Left ventricle myocardium inferior (tissue), 1 donor: ENCODE measurements around the gene GINS1. TPM values are rescaled to one million over a fixed set of nuclear protein-coding genes. Genes with fewer than 3 reads are reported as not detected.

Source experiments
- DNase-seq: peaks from one replicate; pipeline ENCODE4 v3.0.0-alpha.2; 2020
- H3K27ac ChIP-seq: fragments of 200-600 bp; replicated peaks from 2 replicates; pipeline ENCODE4 v1.8.0; 2021
- H3K27me3 ChIP-seq: fragments of 200-600 bp; 2 replicates; pipeline ENCODE4 v1.8.0; 2021; ENCODE audit warnings: low read depth
- H3K36me3 ChIP-seq: fragments of 200-600 bp; 2 replicates; pipeline ENCODE4 v1.8.0; 2021
- H3K4me1 ChIP-seq: fragments of 200-600 bp; 2 replicates; pipeline ENCODE4 v1.8.0; 2021
- H3K4me3 ChIP-seq: fragments of 200-600 bp; 2 replicates; pipeline ENCODE4 v1.8.0; 2021; ENCODE audit warnings: mild to moderate bottlenecking, moderate library complexity
- H3K9me3 ChIP-seq: fragments of 200-600 bp; replicated peaks from 2 replicates; pipeline ENCODE4 v1.8.0; 2021
- intact Hi-C: fragments of 100-400 bp; cut with micrococcal nuclease; formaldehyde crosslinking; loops from one replicate; pipeline ENCODE4 v1.11.0; 2022
- total RNA-seq: library from RNA; stranded (reverse); fragmentation: NEBNext Ultra II Directional; extraction: Animal tissue kit (Norgen Biotek cat#: 25700); gene quantifications from one replicate; pipeline ENCODE4 v1.2.1, GENCODE V29; 2021
- TF ChIP-seq, protein P1 (sequence below): fragments of 200-600 bp; IDR thresholded peaks from 2 replicates; pipeline ENCODE4 v1.8.0; 2021; ENCODE audit warnings: antibody characterized with exemption, mild to moderate bottlenecking, borderline replicate concordance
- donor health status: DM: no; HTN: yes; CAD: no; lungs with severe emphysema.

The GINS1 gene
- total RNA-seq, 1 donor from 2014 or later: 0.41 TPM

DNA sequence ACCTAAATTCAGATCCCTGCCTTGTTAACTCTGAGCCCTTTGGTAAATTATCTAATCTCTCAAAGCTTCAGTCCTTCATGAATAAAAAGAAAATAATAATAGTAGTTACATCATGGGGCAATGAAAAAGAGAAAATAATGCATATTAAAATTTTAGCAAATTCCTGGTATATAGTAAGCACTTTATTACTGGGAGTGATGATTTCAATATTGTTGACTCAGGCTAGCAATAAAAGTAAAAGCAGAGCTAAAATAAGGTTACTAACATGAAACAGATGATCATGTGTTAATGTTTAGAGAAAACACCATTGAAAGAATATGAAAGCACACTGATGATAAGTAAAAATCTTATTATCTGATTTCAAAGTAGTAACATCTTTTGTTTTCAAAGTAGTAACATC, 13.6 kb downstream of the GINS1 start:
- no peaks in the 10 kb centered on the region for H3K4me1 ChIP-seq
- H3K9me3 ChIP-seq: no peaks in the 10 kb centered on the region
- no peaks in the 10 kb centered on the region for H3K27me3 ChIP-seq
- DNase-seq: no peak
- H3K4me3 ChIP-seq: no peak overlapping the region
- TF ChIP-seq, protein P1, sequence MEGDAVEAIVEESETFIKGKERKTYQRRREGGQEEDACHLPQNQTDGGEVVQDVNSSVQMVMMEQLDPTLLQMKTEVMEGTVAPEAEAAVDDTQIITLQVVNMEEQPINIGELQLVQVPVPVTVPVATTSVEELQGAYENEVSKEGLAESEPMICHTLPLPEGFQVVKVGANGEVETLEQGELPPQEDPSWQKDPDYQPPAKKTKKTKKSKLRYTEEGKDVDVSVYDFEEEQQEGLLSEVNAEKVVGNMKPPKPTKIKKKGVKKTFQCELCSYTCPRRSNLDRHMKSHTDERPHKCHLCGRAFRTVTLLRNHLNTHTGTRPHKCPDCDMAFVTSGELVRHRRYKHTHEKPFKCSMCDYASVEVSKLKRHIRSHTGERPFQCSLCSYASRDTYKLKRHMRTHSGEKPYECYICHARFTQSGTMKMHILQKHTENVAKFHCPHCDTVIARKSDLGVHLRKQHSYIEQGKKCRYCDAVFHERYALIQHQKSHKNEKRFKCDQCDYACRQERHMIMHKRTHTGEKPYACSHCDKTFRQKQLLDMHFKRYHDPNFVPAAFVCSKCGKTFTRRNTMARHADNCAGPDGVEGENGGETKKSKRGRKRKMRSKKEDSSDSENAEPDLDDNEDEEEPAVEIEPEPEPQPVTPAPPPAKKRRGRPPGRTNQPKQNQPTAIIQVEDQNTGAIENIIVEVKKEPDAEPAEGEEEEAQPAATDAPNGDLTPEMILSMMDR: no peak
- intact Hi-C loops: no loop called here
- no peak overlapping the region for H3K27ac ChIP-seq
- H3K36me3 ChIP-seq: no peaks in the 10 kb centered on the region

GRCh38 chr20:25422032-25422431, 14.6 kb downstream of the GINS1 start:
- intact Hi-C loops: no loop called here
- no peak overlapping the region for H3K27ac ChIP-seq
- no peaks in the 10 kb centered on the region for H3K27me3 ChIP-seq
- DNase-seq: no peak
- TF ChIP-seq, protein P1: no peak
- no peaks in the 10 kb centered on the region for H3K9me3 ChIP-seq
- H3K4me1 ChIP-seq: no peaks in the 10 kb centered on the region
- no peaks in the 10 kb centered on the region for H3K36me3 ChIP-seq
- H3K4me3 ChIP-seq: no peak overlapping the region

GRCh38 chr20:25424536-25424935, 17.1 kb downstream of the GINS1 start:
- H3K9me3 ChIP-seq: no peaks in the 10 kb centered on the region
- intact Hi-C loops: no loop called here
- DNase-seq: no peak

GRCh38 chr20:25437153-25437581, 29.7 kb downstream of the GINS1 start:
- DNase-seq: no peak
- no peaks in the 10 kb centered on the region for H3K9me3 ChIP-seq
- peak overlapping the region; percentile 33 for H3K27ac ChIP-seq
- no peak overlapping the region for H3K4me3 ChIP-seq
- TF ChIP-seq, protein P1: no peak
- H3K4me1 ChIP-seq: peaks cover 5% of the 10 kb centered on the region
- no peaks in the 10 kb centered on the region for H3K27me3 ChIP-seq
- intact Hi-C loops: no loop called here
- H3K36me3 ChIP-seq: no peaks in the 10 kb centered on the region

More at GRCh38 chr20:25424536-25424935, 17.1 kb downstream of the GINS1 start:
- TF ChIP-seq, protein P1: no peak
- no peaks in the 10 kb centered on the region for H3K4me1 ChIP-seq
- no peaks in the 10 kb centered on the region for H3K27me3 ChIP-seq
- H3K27ac ChIP-seq: no peak overlapping the region
- H3K4me3 ChIP-seq: no peak overlapping the region
- H3K36me3 ChIP-seq: no peaks in the 10 kb centered on the region

- H3K4me1 ChIP-seq: peaks cover 5% of the 10 kb centered on the region
- intact Hi-C loops: no loop called here
- H3K36me3 ChIP-seq: no peaks in the 10 kb centered on the region
- TF ChIP-seq, protein P1: no peak
- no peak for DNase-seq
- H3K4me3 ChIP-seq: no peak overlapping the region
- H3K9me3 ChIP-seq: no peaks in the 10 kb centered on the region
- H3K27me3 ChIP-seq: no peaks in the 10 kb centered on the region
- H3K27ac ChIP-seq: no peak overlapping the region
These were observed 31.9 kb downstream of the GINS1 start for GRCh38 chr20:25439328-25439727.

- TF ChIP-seq, protein P1: no peak
- Histone ChIP-seq H3K27ac (no peak overlapping the region), H3K36me3 (no peaks in the 10 kb centered on the region), H3K9me3 (no peaks in the 10 kb centered on the region), H3K4me3 (no peak overlapping the region), H3K27me3 (no peaks in the 10 kb centered on the region), H3K4me1 (no peaks in the 10 kb centered on the region)
- intact Hi-C loops: no loop called here
- DNase-seq: no peak
These were observed 37.1 kb downstream of the GINS1 start for GRCh38 chr20:25444556-25444955.
